HEK293 (cell line): ENCODE data around the gene PGAP6.

Experiments
- CTCF ChIP-seq: fragments of 450-650 bp; formaldehyde crosslinking; IDR thresholded peaks from 2 replicates; pipeline ENCODE4 v1.5.1; 2016; ENCODE audit warnings: missing biosample characterization, missing genetic modification characterization
- REST ChIP-seq: fragments of 450-650 bp; formaldehyde crosslinking; IDR thresholded peaks from 2 replicates; pipeline ENCODE4 v1.5.1; 2016; ENCODE audit warnings: missing biosample characterization, missing genetic modification characterization
- ZNF23 ChIP-seq: fragments of 450-650 bp; formaldehyde crosslinking; IDR thresholded peaks from 2 replicates; pipeline ENCODE4 v1.5.1; 2016; ENCODE audit warnings: missing biosample characterization, missing genetic modification characterization, borderline replicate concordance
- ZNF266 ChIP-seq: fragments of 450-650 bp; formaldehyde crosslinking; IDR thresholded peaks from 2 replicates; pipeline ENCODE4 v1.5.1; 2016; ENCODE audit warnings: missing biosample characterization, missing genetic modification characterization, low read depth
- ZNF311 ChIP-seq: fragments of 450-650 bp; formaldehyde crosslinking; IDR thresholded peaks from 2 replicates; pipeline ENCODE4 v1.5.1; 2017; ENCODE audit warnings: missing biosample characterization, missing genetic modification characterization, borderline replicate concordance
- ZNF837 ChIP-seq: fragments of 450-650 bp; formaldehyde crosslinking; IDR thresholded peaks from 2 replicates; pipeline ENCODE4 v1.5.1; 2016; ENCODE audit warnings: missing biosample characterization, missing genetic modification characterization

GRCh38 chr16:379183-379960 lies 2.4 kb downstream of the PGAP6 start:
- TF ChIP-seq CTCF (tag by site-specific recombination) (no peak), REST (tag by site-specific recombination) (no peak), ZNF23 (tag by site-specific recombination) (no peak), ZNF266 (tag by site-specific recombination) (no peak), ZNF311 (tag by site-specific recombination) (no peak), ZNF837 (tag by site-specific recombination) (no peak)
